B cell (primary cell): ENCODE measurements around the gene NUDC. TPM values are rescaled to one million over a fixed set of nuclear protein-coding genes. Genes with fewer than 3 reads are reported as not detected.
A peak's percentile ranks its signal among the peaks of the same experiment; 100 is the strongest.

Experiments
- ATAC-seq: fragments of 200-7000 bp; cut with Tn5 transposase; one replicate; pipeline ENCODE4 v1.10.0; 2021; ENCODE audit warnings: low read depth, mild to moderate bottlenecking, moderate number of reproducible peaks, moderate library complexity
- CTCF ChIA-PET: fragments of 350-600 bp; sonication (Branson Sonifier 250); formaldehyde crosslinking; loops from one replicate; lab custom pipeline; 2021; ENCODE audit warnings: antibody characterized with exemption, inconsistent platforms; lab: Charles Lee
- POLR2A ChIA-PET: fragments of 350-600 bp; sonication (Branson Sonifier 250); formaldehyde crosslinking; loops from one replicate; lab custom pipeline; 2021; ENCODE audit warnings: antibody characterized with exemption; lab: Charles Lee
- DNase-seq: peaks from one replicate; pipeline ENCODE4 v3.0.0; 2013
- H2AFZ ChIP-seq: 2 replicates; pipeline ENCODE4 v1.6.1; 2012; ENCODE audit warnings: mild to moderate bottlenecking, low read depth, low read length; ENCODE audit not compliant: insufficient read depth, poor library complexity, severe bottlenecking
- H3K27ac ChIP-seq, 2 donors: 1 replicate in 1 of 2; 2 replicates in 1 of 2; pipeline ENCODE4 v1.5.1; 2012 to 2013; ENCODE audit warnings: low read length in 2 of 2, mild to moderate bottlenecking in 2 of 2, moderate library complexity in 1 of 2
- H3K27me3 ChIP-seq, 4 experiments: fragments of 200-600 bp in 1 of 4; sonication (generic) in 1 of 4; replicated peaks in 1 of 4; 1 replicate in 2 of 4; 2 replicates in 2 of 4; pipeline versions ENCODE4 v1.6.1 to v1.7.0; 2013 to 2016; ENCODE audit warnings: low read length in 3 of 4, mild to moderate bottlenecking in 2 of 4, mixed read lengths in 1 of 4, moderate library complexity in 1 of 4; ENCODE audit not compliant: insufficient read depth in 4 of 4, control insufficient read depth in 3 of 4; ENCODE audit errors: control extremely low read depth in 1 of 4
- H3K36me3 ChIP-seq, 2 experiments: replicated peaks in 1 of 2; 1 replicate in 1 of 2; 2 replicates in 1 of 2; pipeline versions ENCODE4 v1.6.1 to v1.7.1; 2013; ENCODE audit warnings: low read length in 1 of 2; ENCODE audit not compliant: insufficient read depth in 2 of 2, control insufficient read depth in 1 of 2; ENCODE audit errors: control extremely low read depth in 1 of 2, extremely low read depth in 1 of 2
- H3K4me1 ChIP-seq, 2 donors: fragments of 200-600 bp in 1 of 2; sonication (generic) in 1 of 2; 1 replicate in 1 of 2; 2 replicates in 1 of 2; pipeline versions ENCODE4 v1.5.1 to v1.6.1; 2013 to 2017; ENCODE audit warnings: low read length in 2 of 2; ENCODE audit not compliant: control insufficient read depth in 2 of 2, insufficient read depth in 2 of 2
- H3K4me2 ChIP-seq: replicated peaks from 2 replicates; pipeline ENCODE3; 2012; ENCODE audit warnings: mild to moderate bottlenecking, low read depth, low read length; ENCODE audit not compliant: poor library complexity, severe bottlenecking
- H3K4me3 ChIP-seq, 5 experiments: fragments of 200-600 bp in 1 of 5; sonication (generic) in 1 of 5; 1 replicate in 3 of 5; 2 replicates in 2 of 5; pipeline versions ENCODE4 v1.5.1 to v1.7.0; 2011 to 2016; ENCODE audit warnings: low read length in 4 of 5, mild to moderate bottlenecking in 4 of 5, low read depth in 2 of 5, control low read depth in 1 of 5, moderate library complexity in 1 of 5; ENCODE audit not compliant: insufficient read depth in 1 of 5; ENCODE audit errors: control extremely low read depth in 1 of 5, extremely low read depth in 1 of 5
- H3K79me2 ChIP-seq: fragments of 200-600 bp; sonication (generic); one replicate; pipeline ENCODE4 v1.6.0; 2016; ENCODE audit warnings: low read length; ENCODE audit not compliant: control insufficient read depth, insufficient read depth
- H3K9ac ChIP-seq: fragments of 200-600 bp; sonication (generic); 2 replicates; pipeline ENCODE4 v1.6.1; 2017; ENCODE audit warnings: mild to moderate bottlenecking, low read length, moderate library complexity
- H3K9me3 ChIP-seq, 3 donors: one replicate each; pipeline versions ENCODE4 v1.6.1 to v1.7.1; 2013; ENCODE audit warnings: low read length in 2 of 3; ENCODE audit not compliant: control insufficient read depth in 2 of 3, insufficient read depth in 1 of 3; ENCODE audit errors: control extremely low read depth in 1 of 3
- H4K20me1 ChIP-seq: 2 replicates; pipeline ENCODE4 v1.6.0; 2012; ENCODE audit warnings: mild to moderate bottlenecking, low read length; ENCODE audit not compliant: insufficient read depth, control insufficient read depth, poor library complexity, severe bottlenecking
- H3K27ac Mint-ChIP-seq: one replicate; pipeline ENCODE4 v1.8.0; 2021; ENCODE audit warnings: mixed read lengths
- H3K27me3 Mint-ChIP-seq: one replicate; pipeline ENCODE4 v1.8.0; 2021; ENCODE audit warnings: mixed read lengths
- H3K4me1 Mint-ChIP-seq: one replicate; pipeline ENCODE4 v1.8.0; 2021; ENCODE audit warnings: mixed read lengths
- H3K4me3 Mint-ChIP-seq: one replicate; pipeline ENCODE4 v1.8.0; 2021; ENCODE audit warnings: mixed read lengths
- H3K9me3 Mint-ChIP-seq: one replicate; pipeline ENCODE4 v1.8.0; 2022; ENCODE audit warnings: mixed read lengths; ENCODE audit not compliant: insufficient read depth
- CTCF ChIP-seq: fragments of 200-600 bp; IDR thresholded peaks from one replicate; pipeline ENCODE4 v1.8.0; 2022; ENCODE audit warnings: antibody characterized with exemption, mild to moderate bottlenecking
- EZH2 ChIP-seq: IDR thresholded peaks from 2 replicates; pipeline ENCODE4 v1.6.1; 2012; ENCODE audit warnings: borderline replicate concordance, low read depth, mild to moderate bottlenecking, moderate library complexity, low read length; ENCODE audit not compliant: insufficient read depth, poor library complexity, severe bottlenecking
- WGBS: methylation state at CpG from one replicate; pipeline ENCODE4 v1.1.5; 2013; ENCODE audit warnings: missing lambda C conversion rate; ENCODE audit not compliant: insufficient coverage; 5-methylcytosine and 5-hydroxymethylcytosine counted together
- intact Hi-C: fragments of 100-400 bp; cut with micrococcal nuclease; formaldehyde crosslinking; loops from one replicate; pipeline ENCODE4 v1.10.0; 2022
- polyA plus RNA-seq: library from polyadenylated mRNA; depleted of rRNA; stranded (reverse); fragments of >200 nt; gene quantifications from 2 replicates; pipeline ENCODE4 v1.2.3, GENCODE V29; 2012
- total RNA-seq, 2 donors: library from RNA; stranded (reverse); fragments of 120-200 nt in 1 of 2; gene quantifications; 1 replicate in 1 of 2; 2 replicates in 1 of 2; pipeline versions ENCODE4 v1.2.3 to v1.2.4, GENCODE V29; 2013 to 2022

Gene NUDC
- total and polyA plus RNA-seq, 2 donors (not counting 1 experiment from before 2014, with no cell fraction given): 28.3 to 45.3 TPM

GRCh38 chr1:26889551-26890466 is 31.7 kb upstream of the NUDC start, which contains the start of gene GPN2:
Gene GPN2, minus strand, starts transcription at chr1:26890283. Its CDS starts 187 bp downstream, at chr1:26890096.
- peak within 1 kb of the TSS; percentile 94 for H3K4me2 ChIP-seq
- TF ChIP-seq CTCF (no peak), EZH2 (no peak)
- Mint-ChIP-seq H3K4me3 (peak within 1 kb of the TSS; percentile 96), H3K27me3 (no peaks in the 10 kb centered on the region), H3K27ac (peak within 1 kb of the TSS; percentile 95), H3K4me1 (peaks cover 35% of the 10 kb centered on the region), H3K9me3 (no peaks in the 10 kb centered on the region)
- ATAC-seq: peak; percentile 92
- H4K20me1 ChIP-seq: peaks cover 29% of the 10 kb centered on the region
- H3K36me3 ChIP-seq: peaks cover 14 to 52% of the 10 kb centered on the region in 2 experiments
- ChIA-PET CTCF (interaction anchor here (0.5 to 2.8 kb wide), 18 partner anchors 8 to 420 kb away, joined by 3 to 14 read pairs (median 4); partner anchors contain the start of gene GPATCH3), POLR2A (interaction anchor here (0.5 to 3.3 kb wide), 8 partner anchors 11 to 291 kb away, joined by 3 to 26 read pairs (median 4); partner anchors contain the start of genes GPATCH3 and SFN)
- peak within 1 kb of the TSS; percentile 61 to 94 for H3K27ac ChIP-seq
- peak within 1 kb of the TSS; percentile 91 for H2AFZ ChIP-seq
- peaks cover 15 to 21% of the 10 kb centered on the region in 2 donors for H3K4me1 ChIP-seq
- H3K4me3 ChIP-seq: peak within 1 kb of the TSS; percentile 73 to 94 (median 89)
- peak; percentile 88 for DNase-seq
- peak within 1 kb of the TSS; percentile 87 for H3K9ac ChIP-seq
- H3K9me3 ChIP-seq: peaks cover 0 to 3% (median 0%) of the 10 kb centered on the region in 3 donors
- no peaks in the 10 kb centered on the region for H3K27me3 ChIP-seq
- intact Hi-C loops: loop anchor here (1.0 kb wide), 3 partner anchors 10 to 31 kb away; partner anchors contain the start of genes GPATCH3 and NUDC
- H3K79me2 ChIP-seq: peaks cover 34% of the 10 kb centered on the region
- WGBS: 1% methylated on average over 82 of the region's 89 CpGs
